Measurements from ENCODE around the gene MFSD6.

MFSD6 gene

DNA sequence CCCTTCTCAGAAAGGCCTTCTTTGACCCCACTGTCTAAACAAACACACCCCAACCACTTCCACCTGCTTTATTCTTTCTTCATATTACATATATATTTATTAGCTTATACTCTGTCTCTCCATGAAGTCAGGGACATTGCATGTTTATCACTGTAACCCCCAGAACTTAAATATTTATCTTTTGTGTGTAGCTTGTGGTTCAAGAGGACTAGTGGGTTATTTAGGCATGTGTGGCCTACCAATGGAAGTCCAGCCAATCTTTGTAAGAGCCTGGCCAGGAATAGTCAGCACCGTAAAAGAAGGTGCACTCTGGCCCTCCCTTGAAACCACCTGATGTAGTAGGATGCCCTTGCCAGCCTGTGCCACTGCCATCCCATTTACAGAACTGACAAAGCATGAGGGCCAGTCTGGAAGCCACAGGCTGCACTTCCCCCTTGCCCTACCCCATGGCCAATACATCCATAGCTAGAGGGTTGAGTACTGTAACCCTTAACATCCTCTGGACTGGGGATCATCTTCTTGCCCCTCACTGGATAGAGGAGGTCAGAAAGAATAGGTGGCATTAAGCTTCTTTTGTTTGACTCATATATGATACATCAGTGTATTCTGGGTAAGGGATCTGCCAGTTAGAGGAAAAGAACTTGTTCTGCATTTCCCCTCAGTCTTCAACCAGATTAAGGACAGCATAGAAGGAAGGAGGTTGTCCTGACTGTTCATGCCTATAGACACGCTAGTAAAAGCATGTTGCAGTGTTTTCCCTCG is 121.5 kb downstream of the MFSD6 start:
- Histone ChIP-seq H3K27me3 (ENCODE audit: insufficient read depth, low read length) (no peaks in the 10 kb centered on the region), H2AFZ (ENCODE audit: low read depth, low read length) (no peak overlapping the region), H3K4me3 (ENCODE audit: low read length) (no peak overlapping the region), H3K9me3 (ENCODE audit: low read length) (no peaks in the 10 kb centered on the region), H3K36me3 (ENCODE audit: insufficient read depth, low read length) (no peaks in the 10 kb centered on the region), H3K4me1 (ENCODE audit: insufficient read depth, low read length) (peaks cover 5% of the 10 kb centered on the region)

GRCh38 chr2:190530248-190530900 is 122.2 kb downstream of the MFSD6 start:
- peaks cover 7% of the 10 kb centered on the region for H3K4me1 ChIP-seq (ENCODE audit: insufficient read depth, low read length)
- H3K4me3 ChIP-seq (ENCODE audit: low read length): no peak overlapping the region
- no peaks in the 10 kb centered on the region for H3K27me3 ChIP-seq (ENCODE audit: insufficient read depth, low read length)
- H3K9me3 ChIP-seq (ENCODE audit: low read length): no peaks in the 10 kb centered on the region
- no peak overlapping the region for H2AFZ ChIP-seq (ENCODE audit: low read depth, low read length)
- no peaks in the 10 kb centered on the region for H3K36me3 ChIP-seq (ENCODE audit: insufficient read depth, low read length)

DNA sequence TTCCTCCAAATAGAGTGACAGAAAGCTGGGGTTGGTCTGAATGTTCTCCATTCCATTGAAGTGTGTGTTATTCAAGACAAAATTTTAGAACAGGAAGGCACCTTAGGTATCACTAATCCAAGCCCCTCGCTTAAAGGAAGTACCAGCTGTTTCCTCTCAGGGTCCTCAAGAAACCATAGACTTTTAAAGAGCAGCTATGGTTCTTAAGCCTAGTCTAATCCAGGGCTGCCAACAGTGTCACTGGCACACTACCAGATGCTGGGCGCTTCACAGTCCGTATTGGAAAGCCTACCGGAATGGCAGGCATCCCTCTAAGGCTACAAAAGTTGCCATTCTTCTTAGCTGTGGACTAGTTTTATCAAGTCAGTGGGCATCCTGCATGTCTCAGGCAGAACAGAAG is 124.4 kb downstream of the MFSD6 start:
- no peak overlapping the region for H2AFZ ChIP-seq (ENCODE audit: low read depth, low read length)
- no peaks in the 10 kb centered on the region for H3K36me3 ChIP-seq (ENCODE audit: insufficient read depth, low read length)
- peaks cover 7% of the 10 kb centered on the region for H3K4me1 ChIP-seq (ENCODE audit: insufficient read depth, low read length)
- H3K27me3 ChIP-seq (ENCODE audit: insufficient read depth, low read length): no peaks in the 10 kb centered on the region
- no peak overlapping the region for H3K4me3 ChIP-seq (ENCODE audit: low read length)
- H3K9me3 ChIP-seq (ENCODE audit: low read length): no peaks in the 10 kb centered on the region

- H3K36me3 ChIP-seq (ENCODE audit: insufficient read depth, low read length): no peaks in the 10 kb centered on the region
Observed at GRCh38 chr2:190533175-190533967, 125.2 kb downstream of the MFSD6 start.

GRCh38 chr2:190533968-190534309 is 125.8 kb downstream of the MFSD6 start:
- no peaks in the 10 kb centered on the region for H3K27me3 ChIP-seq (ENCODE audit: insufficient read depth, low read length)
- H3K9me3 ChIP-seq (ENCODE audit: low read length): no peaks in the 10 kb centered on the region
- peak overlapping the region; percentile 92 for H2AFZ ChIP-seq (ENCODE audit: low read depth, low read length)
- no peaks in the 10 kb centered on the region for H3K36me3 ChIP-seq (ENCODE audit: insufficient read depth, low read length)
- peak overlapping the region; percentile 52 for H3K4me3 ChIP-seq (ENCODE audit: low read length)
- peaks cover 7% of the 10 kb centered on the region for H3K4me1 ChIP-seq (ENCODE audit: insufficient read depth, low read length)

More at GRCh38 chr2:190533175-190533967, 125.2 kb downstream of the MFSD6 start:
- peak overlapping the region; percentile 52 for H3K4me3 ChIP-seq (ENCODE audit: low read length)
- H3K4me1 ChIP-seq (ENCODE audit: insufficient read depth, low read length): peaks cover 7% of the 10 kb centered on the region
- H3K27me3 ChIP-seq (ENCODE audit: insufficient read depth, low read length): no peaks in the 10 kb centered on the region
- H2AFZ ChIP-seq (ENCODE audit: low read depth, low read length): peak overlapping the region; percentile 92
- no peaks in the 10 kb centered on the region for H3K9me3 ChIP-seq (ENCODE audit: low read length)

DNA sequence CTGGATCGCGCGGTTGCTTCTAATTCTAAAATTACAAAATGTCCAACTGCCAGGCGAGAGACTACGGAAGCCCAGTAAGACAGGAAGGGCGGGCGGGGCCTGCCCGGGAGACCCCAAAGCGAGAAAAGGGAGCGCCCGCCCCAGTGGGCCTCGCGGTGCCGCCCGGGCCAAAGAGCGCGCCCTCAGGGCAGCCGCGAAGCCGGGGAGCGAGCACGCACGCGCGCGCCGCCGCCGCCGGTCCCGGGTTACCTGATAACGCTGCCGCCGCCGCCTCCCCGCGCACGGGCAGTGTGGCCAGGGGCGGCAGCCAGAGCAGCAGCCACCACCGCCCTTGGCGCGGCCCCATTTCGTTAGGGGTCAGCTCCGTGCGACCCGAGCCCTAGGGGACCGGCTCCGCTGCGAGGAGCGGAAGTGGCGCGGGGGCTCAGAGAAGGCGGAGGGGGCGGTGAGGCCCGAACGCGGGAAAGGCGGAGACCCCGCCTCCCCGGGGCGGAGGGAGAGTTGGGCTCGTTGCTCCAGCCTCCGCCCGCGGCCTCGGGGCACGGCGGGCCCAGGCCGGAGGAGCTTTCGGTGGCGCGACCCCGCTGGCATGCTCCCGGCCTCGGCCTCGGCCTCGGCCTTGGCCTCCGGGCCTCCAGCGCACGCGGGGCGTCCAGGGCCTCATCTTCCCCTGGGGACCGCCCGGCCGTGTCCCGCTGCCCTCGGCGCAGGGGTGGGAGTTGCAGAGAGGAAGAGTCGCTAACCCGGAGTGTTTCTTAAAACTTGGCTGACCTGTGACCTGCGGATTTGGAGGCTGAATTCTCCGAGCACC is 126.4 kb downstream of the MFSD6 start, which contains the start of gene NEMP2:
Gene NEMP2, minus strand, starts transcription at position 413 of the 811 bp plus-strand sequence. Its CDS starts 67 bp downstream, at position 346.
- Histone ChIP-seq H2AFZ (ENCODE audit: low read depth, low read length) (peak within 1 kb of the TSS; percentile 92), H3K9me3 (ENCODE audit: low read length) (no peaks in the 10 kb centered on the region), H3K27me3 (ENCODE audit: insufficient read depth, low read length) (no peaks in the 10 kb centered on the region), H3K36me3 (ENCODE audit: insufficient read depth, low read length) (no peaks in the 10 kb centered on the region), H3K4me3 (ENCODE audit: low read length) (peak within 1 kb of the TSS; percentile 52), H3K4me1 (ENCODE audit: insufficient read depth, low read length) (peaks cover 7% of the 10 kb centered on the region)

- Histone ChIP-seq H3K36me3 (ENCODE audit: insufficient read depth, low read length) (no peaks in the 10 kb centered on the region), H3K27me3 (ENCODE audit: insufficient read depth, low read length) (no peaks in the 10 kb centered on the region), H3K4me3 (ENCODE audit: low read length) (peak overlapping the region; percentile 52), H3K4me1 (ENCODE audit: insufficient read depth, low read length) (peaks cover 7% of the 10 kb centered on the region), H3K9me3 (ENCODE audit: low read length) (peaks cover 1% of the 10 kb centered on the region), H2AFZ (ENCODE audit: low read depth, low read length) (peak overlapping the region; percentile 92)
Observed at GRCh38 chr2:190535121-190535439, 126.9 kb downstream of the MFSD6 start.

DNA sequence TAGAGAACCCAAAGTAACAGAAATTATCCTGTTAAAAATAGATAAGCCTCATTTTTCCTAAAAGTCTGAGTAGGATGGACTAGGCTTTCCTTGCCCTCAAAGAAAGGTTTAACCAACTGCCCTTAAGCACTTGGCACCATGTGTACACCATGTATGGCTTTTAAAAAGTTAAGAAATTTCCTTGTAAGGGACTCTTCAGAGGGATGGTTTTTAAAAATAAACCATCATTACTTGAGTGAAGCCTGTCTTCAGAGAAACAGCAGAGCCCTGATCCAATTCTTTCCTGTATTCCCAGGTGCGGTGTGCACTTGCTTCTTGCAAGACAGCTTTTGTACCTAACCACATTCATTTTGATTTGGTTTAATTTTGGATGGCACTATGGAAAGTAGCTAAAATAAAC is 127.4 kb downstream of the MFSD6 start:
- Histone ChIP-seq H3K36me3 (ENCODE audit: insufficient read depth, low read length) (no peaks in the 10 kb centered on the region), H2AFZ (ENCODE audit: low read depth, low read length) (no peak overlapping the region), H3K4me1 (ENCODE audit: insufficient read depth, low read length) (peaks cover 7% of the 10 kb centered on the region), H3K27me3 (ENCODE audit: insufficient read depth, low read length) (no peaks in the 10 kb centered on the region), H3K4me3 (ENCODE audit: low read length) (peak overlapping the region; percentile 52), H3K9me3 (ENCODE audit: low read length) (peaks cover 5% of the 10 kb centered on the region)

GRCh38 chr2:190537765-190538164 is 129.6 kb downstream of the MFSD6 start:
- Histone ChIP-seq H3K4me3 (ENCODE audit: low read length) (no peak overlapping the region), H2AFZ (ENCODE audit: low read depth, low read length) (no peak overlapping the region), H3K9me3 (ENCODE audit: low read length) (peaks cover 5% of the 10 kb centered on the region), H3K36me3 (ENCODE audit: insufficient read depth, low read length) (no peaks in the 10 kb centered on the region), H3K27me3 (ENCODE audit: insufficient read depth, low read length) (no peaks in the 10 kb centered on the region), H3K4me1 (ENCODE audit: insufficient read depth, low read length) (peaks cover 7% of the 10 kb centered on the region)

- Histone ChIP-seq H2AFZ (ENCODE audit: low read depth, low read length) (no peak overlapping the region), H3K9me3 (ENCODE audit: low read length) (peaks cover 5% of the 10 kb centered on the region), H3K36me3 (ENCODE audit: insufficient read depth, low read length) (no peaks in the 10 kb centered on the region), H3K4me1 (ENCODE audit: insufficient read depth, low read length) (peaks cover 7% of the 10 kb centered on the region), H3K4me3 (ENCODE audit: low read length) (no peak overlapping the region), H3K27me3 (ENCODE audit: insufficient read depth, low read length) (no peaks in the 10 kb centered on the region)
Observed at GRCh38 chr2:190538201-190538600, 130.0 kb downstream of the MFSD6 start.

GRCh38 chr2:190540048-190540447 is 131.9 kb downstream of the MFSD6 start:
- H3K27me3 ChIP-seq (ENCODE audit: insufficient read depth, low read length): no peaks in the 10 kb centered on the region
- H3K9me3 ChIP-seq (ENCODE audit: low read length): peaks cover 5% of the 10 kb centered on the region
- peaks cover 2% of the 10 kb centered on the region for H3K4me1 ChIP-seq (ENCODE audit: insufficient read depth, low read length)
- no peak overlapping the region for H2AFZ ChIP-seq (ENCODE audit: low read depth, low read length)
- H3K4me3 ChIP-seq (ENCODE audit: low read length): no peak overlapping the region
- no peaks in the 10 kb centered on the region for H3K36me3 ChIP-seq (ENCODE audit: insufficient read depth, low read length)

- Histone ChIP-seq H3K36me3 (ENCODE audit: insufficient read depth, low read length) (no peaks in the 10 kb centered on the region), H2AFZ (ENCODE audit: low read depth, low read length) (no peak overlapping the region), H3K4me1 (ENCODE audit: insufficient read depth, low read length) (peaks cover 3% of the 10 kb centered on the region), H3K9me3 (ENCODE audit: low read length) (peaks cover 3% of the 10 kb centered on the region), H3K4me3 (ENCODE audit: low read length) (no peak overlapping the region), H3K27me3 (ENCODE audit: insufficient read depth, low read length) (no peaks in the 10 kb centered on the region)
Observed at GRCh38 chr2:190545093-190545492, 136.9 kb downstream of the MFSD6 start.
